Upper lobe of left lung (tissue), 4 donors: ENCODE data around the gene ZNF621.

Experiments used
- POLR2A ChIP-seq, 4 donors: fragments of 450-650 bp; IDR thresholded peaks; one replicate each; pipeline ENCODE4 v1.5.1; 2016 to 2017; ENCODE audit warnings: antibody characterized with exemption in 4 of 4, mild to moderate bottlenecking in 2 of 4
- POLR2AphosphoS5 ChIP-seq, 2 donors: sonication (generic); formaldehyde crosslinking; IDR thresholded peaks; one replicate each; pipeline ENCODE4 v1.5.1; 2017; ENCODE audit warnings: antibody characterized with exemption in 2 of 2
- TF ChIP-seq, protein P1 (sequence below), 6 experiments: fragments of 450-650 bp in 4 of 6; fragments of 200-600 bp in 2 of 6; sonication (generic) in 2 of 6; IDR thresholded peaks; one replicate each; pipeline ENCODE4 v1.5.1; 2016 to 2019; ENCODE audit warnings: antibody characterized with exemption in 6 of 6

DNA sequence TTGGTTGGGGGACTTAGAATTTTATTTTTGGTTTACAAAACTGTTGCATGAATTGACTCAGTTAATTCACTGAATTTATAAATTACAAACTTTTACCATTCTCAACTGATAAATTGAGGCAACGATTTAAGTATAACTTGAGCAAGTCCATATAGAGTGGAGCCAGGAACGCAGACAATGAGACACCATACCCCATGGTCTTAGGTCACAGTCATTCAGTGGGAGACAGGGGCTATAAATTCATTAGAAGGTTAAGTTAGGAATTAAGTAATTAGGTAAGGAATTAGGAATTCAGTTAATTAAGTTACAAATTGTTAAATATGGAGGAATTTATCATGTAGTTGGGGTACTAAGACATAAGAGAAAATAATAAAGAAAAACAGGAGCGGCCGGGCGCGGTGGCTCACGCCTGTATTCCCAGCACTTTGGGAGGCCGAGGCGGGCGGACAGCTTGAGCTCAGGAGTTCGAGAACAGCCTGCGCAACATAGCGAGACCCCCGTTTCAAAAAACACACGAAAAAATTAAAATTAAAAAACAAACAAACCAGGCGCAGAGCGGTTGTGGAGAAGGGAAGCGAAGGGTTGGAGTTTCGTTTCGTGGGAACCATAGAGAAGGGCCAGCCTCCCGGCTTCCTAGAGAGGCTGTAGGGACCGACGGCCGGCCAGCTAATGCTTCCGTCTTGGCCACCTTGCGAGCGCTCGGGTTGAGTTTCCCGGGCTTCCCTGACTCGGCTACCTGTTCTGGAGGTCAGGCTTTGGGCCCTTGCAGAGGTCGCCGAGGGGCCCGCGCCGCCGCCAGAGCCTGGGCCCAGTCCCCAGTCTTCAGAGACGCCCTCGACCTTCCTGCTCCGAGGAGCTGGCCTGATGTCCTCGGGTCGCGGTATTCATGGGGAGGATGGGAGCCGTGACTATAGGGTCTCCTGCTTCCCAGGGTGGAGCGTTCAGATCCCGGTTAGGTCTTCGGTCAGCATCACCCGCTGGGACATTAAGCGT lies 48.0 kb upstream of the ZNF621 start, which contains the start of gene ZNF619:
- TF ChIP-seq, protein P1, sequence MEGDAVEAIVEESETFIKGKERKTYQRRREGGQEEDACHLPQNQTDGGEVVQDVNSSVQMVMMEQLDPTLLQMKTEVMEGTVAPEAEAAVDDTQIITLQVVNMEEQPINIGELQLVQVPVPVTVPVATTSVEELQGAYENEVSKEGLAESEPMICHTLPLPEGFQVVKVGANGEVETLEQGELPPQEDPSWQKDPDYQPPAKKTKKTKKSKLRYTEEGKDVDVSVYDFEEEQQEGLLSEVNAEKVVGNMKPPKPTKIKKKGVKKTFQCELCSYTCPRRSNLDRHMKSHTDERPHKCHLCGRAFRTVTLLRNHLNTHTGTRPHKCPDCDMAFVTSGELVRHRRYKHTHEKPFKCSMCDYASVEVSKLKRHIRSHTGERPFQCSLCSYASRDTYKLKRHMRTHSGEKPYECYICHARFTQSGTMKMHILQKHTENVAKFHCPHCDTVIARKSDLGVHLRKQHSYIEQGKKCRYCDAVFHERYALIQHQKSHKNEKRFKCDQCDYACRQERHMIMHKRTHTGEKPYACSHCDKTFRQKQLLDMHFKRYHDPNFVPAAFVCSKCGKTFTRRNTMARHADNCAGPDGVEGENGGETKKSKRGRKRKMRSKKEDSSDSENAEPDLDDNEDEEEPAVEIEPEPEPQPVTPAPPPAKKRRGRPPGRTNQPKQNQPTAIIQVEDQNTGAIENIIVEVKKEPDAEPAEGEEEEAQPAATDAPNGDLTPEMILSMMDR (IDR thresholded peaks at IDR 0.05): no peak
- TF ChIP-seq POLR2A (IDR thresholded peaks at IDR 0.05): peak in 2 of 4 donors; percentile 20 to 45
- peak in 1 of 2 donors; percentile 21 for TF ChIP-seq POLR2AphosphoS5 (IDR thresholded peaks at IDR 0.05)
